Dermis microvascular lymphatic vessel endothelial cell (primary cell): ENCODE data around the gene FSIP1. TPM values are rescaled to one million over a fixed set of nuclear protein-coding genes. Genes with fewer than 3 reads are reported as not detected.
A peak's percentile ranks its signal among the peaks of the same experiment; 100 is the strongest.

Source experiments
- DNase-seq, 2 donors: peaks; one replicate each; pipeline versions ENCODE4 v3.0.0 to v3.0.0-alpha.2; 2010; ENCODE audit warnings: low read depth in 2 of 2
- total RNA-seq: library from RNA; depleted of rRNA; stranded (reverse); fragments of >200 nt; gene quantifications from 2 replicates; pipeline ENCODE4 v1.2.1, GENCODE V29; 2014

FSIP1 gene
- total RNA-seq, 1 donor from 2014 or later, result 0.51 TPM

DNA sequence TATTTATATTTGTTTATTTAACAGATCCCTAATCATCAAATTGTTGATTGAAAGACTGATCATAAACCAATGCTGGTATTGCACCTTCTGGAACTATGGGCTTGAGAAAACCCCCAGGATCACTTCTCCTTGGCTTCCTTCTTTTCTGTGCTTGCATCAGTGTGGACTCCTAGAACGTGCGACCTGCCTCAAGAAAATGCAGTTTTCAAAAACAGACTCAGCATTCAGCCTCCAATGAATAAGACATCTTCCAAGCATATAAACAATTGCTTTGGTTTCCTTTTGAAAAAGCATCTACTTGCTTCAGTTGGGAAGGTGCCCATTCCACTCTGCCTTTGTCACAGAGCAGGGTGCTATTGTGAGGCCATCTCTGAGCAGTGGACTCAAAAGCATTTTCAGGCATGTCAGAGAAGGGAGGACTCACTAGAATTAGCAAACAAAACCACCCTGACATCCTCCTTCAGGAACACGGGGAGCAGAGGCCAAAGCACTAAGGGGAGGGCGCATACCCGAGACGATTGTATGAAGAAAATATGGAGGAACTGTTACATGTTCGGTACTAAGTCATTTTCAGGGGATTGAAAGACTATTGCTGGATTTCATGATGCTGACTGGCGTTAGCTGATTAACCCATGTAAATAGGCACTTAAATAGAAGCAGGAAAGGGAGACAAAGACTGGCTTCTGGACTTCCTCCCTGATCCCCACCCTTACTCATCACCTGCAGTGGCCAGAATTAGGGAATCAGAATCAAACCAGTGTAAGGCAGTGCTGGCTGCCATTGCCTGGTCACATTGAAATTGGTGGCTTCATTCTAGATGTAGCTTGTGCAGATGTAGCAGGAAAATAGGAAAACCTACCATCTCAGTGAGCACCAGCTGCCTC is 187.1 kb downstream of the FSIP1 start:
- peak; percentile 68 to 78 for DNase-seq

DNA sequence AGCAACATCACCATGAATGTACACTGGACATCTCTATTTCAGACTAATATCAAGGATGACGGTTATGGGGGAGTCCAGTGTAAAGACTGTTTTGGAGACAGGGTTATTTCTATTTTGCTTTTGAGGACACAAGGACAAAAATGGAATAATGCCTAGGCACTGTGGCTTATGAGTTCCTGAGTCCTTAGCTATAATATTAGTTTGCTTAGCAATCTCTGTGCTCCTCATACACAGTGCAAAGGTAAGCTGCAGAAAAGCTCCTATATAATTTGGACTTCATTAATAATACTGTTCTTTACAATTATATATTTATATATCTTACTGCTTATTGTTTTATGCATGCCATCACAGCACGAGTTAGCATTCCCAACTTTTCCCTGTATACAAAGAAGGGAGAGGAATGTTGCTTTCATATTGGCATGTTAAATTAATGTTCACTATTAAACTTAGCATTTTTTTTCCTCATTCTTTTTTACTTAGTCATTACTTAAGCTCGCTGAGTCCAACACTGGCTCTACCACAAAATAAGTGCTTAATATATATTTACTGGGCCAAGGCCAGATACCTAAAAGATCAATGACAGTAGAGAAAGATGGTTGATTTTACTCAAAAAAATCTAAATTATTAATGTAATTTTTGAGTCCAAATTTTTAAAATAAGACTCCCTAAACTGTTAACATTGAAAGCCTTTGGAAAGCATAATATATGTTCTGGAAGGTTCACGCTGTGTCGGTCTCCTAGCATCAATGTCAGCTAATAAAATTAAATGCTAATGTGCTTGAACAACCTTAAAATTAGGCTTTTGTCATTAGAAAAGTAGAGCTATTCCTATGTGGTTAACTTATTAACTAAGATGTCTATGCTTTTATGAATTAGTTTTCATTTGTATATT is 187.9 kb downstream of the FSIP1 start:
- peak; percentile 37 to 50 for DNase-seq

DNA sequence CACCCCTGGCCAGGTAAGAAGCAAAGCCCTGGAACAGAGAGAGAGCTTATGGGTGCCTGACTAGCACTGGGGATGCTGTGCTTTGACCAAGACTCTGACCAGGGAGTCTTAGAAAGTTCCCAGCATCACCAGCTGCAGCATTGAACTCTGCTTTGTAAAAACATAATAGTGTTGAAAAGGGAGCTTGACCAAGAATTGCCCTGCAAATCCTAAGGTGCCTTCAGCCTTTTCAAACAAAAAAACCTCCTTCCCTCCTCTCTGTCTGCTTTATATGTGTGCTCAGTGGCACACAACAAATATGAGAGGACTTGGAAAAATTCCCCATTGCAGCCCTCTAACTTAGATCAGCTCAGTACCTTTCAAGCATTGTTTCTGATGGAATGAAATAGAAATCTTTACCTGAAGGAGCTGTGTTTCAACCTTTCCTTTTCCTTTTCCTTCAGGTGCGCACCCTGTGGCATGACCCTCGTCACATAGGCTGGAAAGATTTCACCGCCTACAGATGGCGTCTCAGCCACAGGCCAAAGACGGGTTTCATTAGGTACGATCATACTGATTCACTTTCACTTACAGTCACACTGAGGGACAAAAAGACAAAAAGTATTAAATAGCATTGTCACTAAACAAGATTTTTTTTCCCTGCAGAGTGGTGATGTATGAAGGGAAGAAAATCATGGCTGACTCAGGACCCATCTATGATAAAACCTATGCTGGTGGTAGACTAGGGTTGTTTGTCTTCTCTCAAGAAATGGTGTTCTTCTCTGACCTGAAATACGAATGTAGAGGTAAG is 188.8 kb downstream of the FSIP1 start:
- DNase-seq, result peak; percentile 43 to 45

DNA sequence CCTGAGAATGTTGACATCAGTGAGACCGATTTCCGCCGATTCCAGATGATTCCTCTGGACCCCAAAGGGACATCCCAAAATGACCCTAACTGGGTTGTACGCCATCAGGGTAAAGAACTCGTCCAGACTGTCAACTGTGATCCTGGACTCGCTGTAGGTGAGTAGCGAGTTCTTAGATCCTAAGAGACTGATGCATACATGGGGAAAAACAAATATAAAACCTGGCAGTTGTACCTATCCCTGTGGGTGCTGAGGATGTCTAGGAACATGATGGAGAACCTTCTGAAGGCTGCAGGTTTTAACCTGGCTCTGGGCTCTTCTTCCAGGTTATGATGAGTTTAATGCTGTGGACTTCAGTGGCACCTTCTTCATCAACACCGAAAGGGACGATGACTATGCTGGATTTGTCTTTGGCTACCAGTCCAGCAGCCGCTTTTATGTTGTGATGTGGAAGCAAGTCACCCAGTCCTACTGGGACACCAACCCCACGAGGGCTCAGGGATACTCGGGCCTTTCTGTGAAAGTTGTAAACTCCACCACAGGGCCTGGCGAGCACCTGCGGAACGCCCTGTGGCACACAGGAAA is 189.5 kb downstream of the FSIP1 start:
- peak in 1 of 2 donors; percentile 48 for DNase-seq

DNA sequence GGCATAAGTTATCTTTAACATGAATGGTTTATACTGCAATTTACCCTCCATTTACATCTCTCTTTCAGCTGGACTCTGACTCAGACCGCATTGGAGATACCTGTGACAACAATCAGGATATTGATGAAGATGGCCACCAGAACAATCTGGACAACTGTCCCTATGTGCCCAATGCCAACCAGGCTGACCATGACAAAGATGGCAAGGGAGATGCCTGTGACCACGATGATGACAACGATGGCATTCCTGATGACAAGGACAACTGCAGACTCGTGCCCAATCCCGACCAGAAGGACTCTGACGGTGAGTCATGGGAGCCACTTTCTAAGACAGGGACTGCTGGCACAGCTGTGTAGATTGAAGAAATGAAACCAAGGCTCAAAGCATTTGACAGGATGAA is 190.1 kb downstream of the FSIP1 start:
- peak; percentile 55 to 57 for DNase-seq

DNA sequence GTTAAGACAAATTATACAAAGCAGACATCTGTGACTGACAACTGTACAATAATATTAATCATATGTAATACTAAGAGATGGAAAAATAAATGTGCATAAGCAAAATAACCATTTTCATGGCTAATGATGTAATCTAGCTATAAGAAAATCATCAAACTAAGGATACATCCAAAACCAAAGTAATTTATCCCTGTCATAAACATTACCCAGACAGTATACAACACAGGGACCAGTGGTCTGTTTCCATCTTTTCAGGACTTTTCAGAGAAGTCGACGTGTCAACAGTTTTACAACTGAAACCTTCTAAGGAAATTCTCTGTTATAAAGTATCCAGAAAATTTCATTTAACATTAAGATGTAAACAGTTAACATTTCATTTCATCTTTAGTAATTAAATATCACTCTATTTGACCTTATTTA is 190.7 kb downstream of the FSIP1 start:
- no peak for DNase-seq

DNA sequence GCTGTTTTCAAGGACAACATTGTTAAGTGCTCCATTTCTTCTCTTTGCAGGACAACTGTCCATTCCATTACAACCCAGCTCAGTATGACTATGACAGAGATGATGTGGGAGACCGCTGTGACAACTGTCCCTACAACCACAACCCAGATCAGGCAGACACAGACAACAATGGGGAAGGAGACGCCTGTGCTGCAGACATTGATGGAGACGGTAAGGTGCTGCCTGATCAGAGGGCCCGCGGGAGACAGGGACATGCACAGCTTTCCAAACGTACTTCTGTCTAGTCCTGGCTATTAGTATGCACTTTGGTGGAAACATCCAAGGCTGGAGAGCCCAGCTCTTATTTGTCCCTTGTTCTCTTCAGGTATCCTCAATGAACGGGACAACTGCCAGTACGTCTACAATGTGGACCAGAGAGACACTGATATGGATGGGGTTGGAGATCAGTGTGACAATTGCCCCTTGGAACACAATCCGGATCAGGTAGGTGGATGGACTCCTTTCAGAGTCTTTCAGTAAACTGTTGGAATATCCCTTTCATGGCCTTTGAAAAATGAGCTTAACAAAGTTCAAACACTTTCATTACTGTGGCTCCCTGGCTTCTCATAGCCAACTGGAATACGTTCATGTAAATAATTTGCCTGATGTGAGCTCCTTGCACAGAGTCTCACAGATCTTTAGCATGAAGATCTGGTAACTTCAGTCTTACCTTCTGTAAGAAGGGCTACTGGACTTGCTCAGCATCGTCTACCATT is 191.3 kb downstream of the FSIP1 start:
- peak in 1 of 2 donors; percentile 50 for DNase-seq

DNA sequence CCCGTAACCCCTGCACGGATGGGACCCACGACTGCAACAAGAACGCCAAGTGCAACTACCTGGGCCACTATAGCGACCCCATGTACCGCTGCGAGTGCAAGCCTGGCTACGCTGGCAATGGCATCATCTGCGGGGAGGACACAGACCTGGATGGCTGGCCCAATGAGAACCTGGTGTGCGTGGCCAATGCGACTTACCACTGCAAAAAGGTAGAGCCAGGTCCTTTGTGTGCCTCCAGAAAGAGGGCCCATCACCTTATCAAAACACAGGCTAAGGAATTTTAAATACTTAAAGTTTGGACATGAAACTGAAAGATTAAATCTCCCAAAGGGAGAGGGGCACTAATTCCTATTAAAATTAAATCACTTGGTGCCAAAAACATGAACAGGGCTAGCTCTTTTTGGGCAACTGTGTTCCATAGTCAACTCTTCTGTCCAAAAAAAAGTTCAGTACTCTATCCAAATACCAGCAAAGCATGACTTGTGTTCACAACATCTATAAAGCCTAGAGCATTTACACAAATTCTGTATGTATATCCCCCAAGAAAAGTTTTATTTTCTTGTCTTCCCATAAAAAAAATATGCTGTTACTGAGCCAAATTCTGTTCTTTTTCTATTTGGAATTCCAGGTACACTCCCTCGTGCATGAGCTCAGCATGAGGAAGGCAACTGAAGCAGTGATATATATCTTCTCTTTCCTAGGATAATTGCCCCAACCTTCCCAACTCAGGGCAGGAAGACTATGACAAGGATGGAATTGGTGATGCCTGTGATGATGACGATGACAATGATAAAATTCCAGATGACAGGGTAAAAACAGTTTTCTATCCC is 192.6 kb downstream of the FSIP1 start:
- peak in 1 of 2 donors; percentile 41 for DNase-seq

DNA sequence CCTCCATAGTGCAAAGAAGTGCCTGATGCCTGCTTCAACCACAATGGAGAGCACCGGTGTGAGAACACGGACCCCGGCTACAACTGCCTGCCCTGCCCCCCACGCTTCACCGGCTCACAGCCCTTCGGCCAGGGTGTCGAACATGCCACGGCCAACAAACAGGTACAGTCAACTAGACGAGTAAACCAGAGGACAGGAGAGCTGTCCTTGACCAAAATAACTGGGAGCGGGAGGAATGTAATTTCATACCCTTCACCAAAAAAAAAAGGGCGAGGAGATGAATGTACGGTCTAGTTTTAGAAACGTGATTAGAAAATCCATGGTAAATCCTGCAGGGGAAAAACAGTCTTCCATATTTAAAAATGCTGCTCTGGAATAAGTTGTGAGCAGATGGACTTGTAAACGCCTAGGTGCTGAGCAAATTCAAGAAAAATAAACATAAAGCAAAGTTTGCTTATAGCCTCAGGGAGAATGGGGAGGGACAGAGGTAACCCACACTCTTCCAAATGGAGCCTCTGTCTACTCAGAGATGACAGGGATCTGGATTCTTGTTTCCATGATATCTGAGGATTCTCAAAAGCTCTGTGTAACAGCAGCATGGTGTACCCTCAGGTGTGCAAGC is 193.3 kb downstream of the FSIP1 start:
- DNase-seq, result no peak

DNA sequence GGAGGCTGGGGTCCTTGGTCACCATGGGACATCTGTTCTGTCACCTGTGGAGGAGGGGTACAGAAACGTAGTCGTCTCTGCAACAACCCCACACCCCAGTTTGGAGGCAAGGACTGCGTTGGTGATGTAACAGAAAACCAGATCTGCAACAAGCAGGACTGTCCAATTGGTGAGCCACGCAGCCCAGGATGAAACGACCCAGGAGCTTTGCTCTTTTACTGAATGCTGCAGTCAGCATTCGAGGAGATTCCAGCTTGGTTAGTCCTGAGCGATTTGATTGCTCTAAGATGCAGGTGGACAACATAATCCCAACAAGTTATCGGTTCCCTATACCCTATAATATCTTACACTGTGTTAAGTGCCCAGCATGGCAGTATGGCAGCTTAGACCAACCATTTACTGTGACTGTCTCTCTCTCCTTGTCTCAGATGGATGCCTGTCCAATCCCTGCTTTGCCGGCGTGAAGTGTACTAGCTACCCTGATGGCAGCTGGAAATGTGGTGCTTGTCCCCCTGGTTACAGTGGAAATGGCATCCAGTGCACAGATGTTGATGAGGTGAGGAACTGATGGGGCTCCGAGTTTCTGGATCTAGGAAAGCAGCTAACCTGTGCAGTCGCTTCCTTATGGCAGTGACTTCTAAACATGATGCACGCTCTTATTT is 194.0 kb downstream of the FSIP1 start:
- DNase-seq, result peak in 1 of 2 donors; percentile 47

DNA sequence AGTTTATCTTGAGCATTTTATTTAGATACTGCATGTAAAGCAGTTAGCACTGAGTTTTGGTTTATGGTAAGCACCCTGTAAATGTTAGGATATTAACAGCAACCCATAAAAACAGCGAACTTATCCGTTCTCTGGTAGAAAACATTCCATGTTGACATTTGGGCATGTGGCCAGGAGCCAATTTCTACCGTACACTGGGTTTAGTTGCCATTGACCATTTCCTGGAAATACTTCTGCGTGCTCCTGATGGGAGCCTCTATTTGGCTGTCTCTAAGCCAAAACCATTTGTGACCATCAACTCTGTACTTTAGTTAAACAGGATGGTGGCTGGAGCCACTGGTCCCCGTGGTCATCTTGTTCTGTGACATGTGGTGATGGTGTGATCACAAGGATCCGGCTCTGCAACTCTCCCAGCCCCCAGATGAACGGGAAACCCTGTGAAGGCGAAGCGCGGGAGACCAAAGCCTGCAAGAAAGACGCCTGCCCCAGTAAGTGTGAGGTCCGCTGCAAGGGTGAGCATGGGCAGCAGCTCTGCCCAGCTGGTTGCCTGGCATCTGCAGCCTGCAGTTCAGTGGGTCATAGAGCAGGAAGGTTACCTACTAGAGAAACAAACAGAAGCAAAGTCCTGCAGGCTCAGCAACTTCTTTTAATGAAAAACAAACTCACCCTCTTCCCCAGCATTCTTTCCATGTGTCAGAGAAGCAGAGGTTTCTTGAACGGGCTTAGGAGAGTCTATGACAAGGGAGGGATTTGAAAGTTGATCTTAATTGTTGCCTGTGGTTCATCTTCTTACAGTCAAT is 194.7 kb downstream of the FSIP1 start:
- peak; percentile 59 to 61 for DNase-seq

DNA sequence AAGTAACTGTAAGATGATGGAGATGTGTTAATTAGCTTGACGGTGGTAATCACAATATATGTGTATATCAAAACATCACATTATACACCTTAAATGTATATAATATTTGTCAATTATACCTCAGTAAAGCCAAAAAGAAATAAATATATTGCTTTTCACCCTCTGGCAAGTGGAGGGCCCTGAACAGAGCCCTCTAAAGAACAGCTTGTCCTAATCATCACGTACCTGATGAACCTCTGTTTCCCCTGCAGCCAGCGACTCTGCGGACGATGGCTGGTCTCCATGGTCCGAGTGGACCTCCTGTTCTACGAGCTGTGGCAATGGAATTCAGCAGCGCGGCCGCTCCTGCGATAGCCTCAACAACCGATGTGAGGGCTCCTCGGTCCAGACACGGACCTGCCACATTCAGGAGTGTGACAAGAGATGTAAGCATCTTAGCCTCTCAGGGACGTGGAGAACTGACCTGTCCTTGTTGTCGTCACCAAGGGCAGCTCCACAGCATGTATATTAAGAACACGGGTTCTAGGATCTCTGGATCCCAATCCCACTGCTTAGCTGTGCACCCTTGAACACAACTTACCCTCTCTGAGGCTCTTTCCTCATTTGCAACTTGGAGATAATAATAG is 195.4 kb downstream of the FSIP1 start:
- DNase-seq, result peak in 1 of 2 donors; percentile 51

DNA sequence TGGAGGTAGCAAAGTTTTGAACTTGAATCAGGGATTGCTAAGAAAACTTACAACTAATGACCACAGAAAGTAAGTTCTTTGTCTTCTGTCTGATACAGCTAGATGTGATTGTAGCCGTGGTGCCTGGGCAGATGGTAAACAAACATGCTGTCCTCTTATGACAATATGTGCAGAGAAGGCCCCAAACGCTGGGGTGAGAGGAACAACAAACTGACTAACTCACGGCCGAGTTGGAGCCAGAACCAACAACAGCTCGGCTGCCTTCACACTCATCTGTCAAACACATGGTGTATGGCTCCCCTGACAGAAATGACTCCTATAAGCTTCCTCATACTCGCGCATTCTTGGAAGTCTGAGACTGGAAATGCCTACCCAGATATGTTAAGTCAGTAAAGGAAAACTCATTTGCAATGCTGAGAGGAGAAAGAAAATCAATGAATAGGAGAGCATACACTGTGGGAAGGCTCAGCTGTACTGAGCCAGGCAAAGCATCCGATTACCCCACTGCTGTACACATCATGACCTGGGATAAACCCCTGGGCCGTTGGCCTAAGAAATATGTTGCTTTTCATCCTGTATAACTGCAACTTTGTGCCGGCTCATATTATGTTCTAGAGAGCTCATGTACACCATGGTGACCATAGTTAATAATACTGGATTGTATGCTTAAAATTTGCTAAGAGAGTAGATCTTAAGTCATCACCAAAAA is 196.1 kb downstream of the FSIP1 start:
- peak; percentile 54 to 74 for DNase-seq

DNA sequence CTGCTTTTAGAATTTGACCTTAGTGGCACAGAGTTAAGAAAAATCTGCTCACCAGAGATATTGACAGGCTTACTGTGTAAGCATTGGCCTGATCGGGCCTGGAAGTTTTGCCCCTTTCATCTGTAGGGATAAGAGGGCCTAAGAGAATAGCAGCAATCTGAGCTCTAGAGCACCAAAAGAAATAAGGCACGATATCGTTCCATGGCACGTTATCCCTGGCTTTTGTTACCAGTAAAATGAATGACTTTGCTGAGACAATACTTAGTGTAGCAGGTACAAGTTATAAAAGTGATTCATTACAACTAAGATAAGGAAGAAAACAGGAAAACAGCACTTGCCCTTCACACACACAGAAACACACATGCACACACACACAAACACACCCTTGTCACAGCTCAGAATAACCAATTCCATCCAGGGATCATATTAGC is 196.8 kb downstream of the FSIP1 start:
- DNase-seq, result peak in 1 of 2 donors; percentile 37

DNA sequence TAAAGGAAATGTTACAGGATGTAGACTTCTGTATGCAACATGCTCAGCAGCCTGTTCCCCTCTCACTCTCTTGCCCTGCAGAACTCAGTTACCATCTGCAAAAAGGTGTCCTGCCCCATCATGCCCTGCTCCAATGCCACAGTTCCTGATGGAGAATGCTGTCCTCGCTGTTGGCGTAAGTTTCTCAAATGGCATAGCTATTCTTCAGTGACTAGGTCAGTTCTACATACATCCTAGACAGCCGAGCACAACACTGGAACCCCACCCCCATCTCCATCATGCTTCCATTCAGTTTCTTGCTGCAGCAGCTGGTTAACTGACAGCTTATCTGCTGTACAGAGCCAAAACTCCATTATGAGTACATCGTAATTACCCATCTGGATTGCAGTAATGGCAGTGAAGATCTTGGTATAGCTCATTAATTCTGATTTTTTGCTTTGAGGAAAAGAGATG is 197.2 kb downstream of the FSIP1 start:
- peak in 1 of 2 donors; percentile 48 for DNase-seq
